Thoracic aorta (tissue), 2 donors: ENCODE results near the gene DCANP1. TPM values are rescaled to one million over a fixed set of nuclear protein-coding genes. Genes with fewer than 3 reads are reported as not detected.

ENCODE experiments used
- ATAC-seq: fragments of 150-250 bp; one replicate; pipeline ENCODE4 v1.8.0; 2017; ENCODE audit warnings: low read depth; ENCODE audit not compliant: insufficient number of reproducible peaks, low FRiP score
- DNase-seq: peaks from one replicate; pipeline ENCODE4 v3.0.0-alpha.2; 2020; ENCODE audit warnings: low spot score
- H3K27ac ChIP-seq, 2 donors: fragments of 200-600 bp; sonication (generic); 1 replicate in 1 of 2; 2 replicates in 1 of 2; pipeline ENCODE4 v1.5.1; 2016; ENCODE audit warnings: mild to moderate bottlenecking in 2 of 2, moderate library complexity in 2 of 2
- H3K27me3 ChIP-seq: fragments of 200-600 bp; sonication (generic); replicated peaks from 2 replicates; pipeline ENCODE4 v1.6.0; 2016; ENCODE audit warnings: mild to moderate bottlenecking; ENCODE audit not compliant: insufficient read depth
- H3K36me3 ChIP-seq: fragments of 200-600 bp; sonication (generic); one replicate; pipeline ENCODE4 v1.5.1; 2016
- H3K4me1 ChIP-seq, 2 donors: fragments of 200-600 bp; sonication (generic); 1 replicate in 1 of 2; 2 replicates in 1 of 2; pipeline versions ENCODE4 v1.5.1 to v1.6.0; 2016; ENCODE audit warnings: low read depth in 2 of 2, mild to moderate bottlenecking in 1 of 2; ENCODE audit not compliant: control insufficient read depth in 1 of 2
- H3K4me3 ChIP-seq: fragments of 200-600 bp; sonication (generic); 2 replicates; pipeline ENCODE4 v1.5.1; 2016; ENCODE audit warnings: mild to moderate bottlenecking
- H3K9me3 ChIP-seq: fragments of 200-600 bp; sonication (generic); 2 replicates; pipeline ENCODE4 v1.5.1; 2016
- total RNA-seq, 2 donors: library from RNA; depleted of rRNA; stranded (reverse); fragments of >200 nt; gene quantifications; one replicate each; pipeline versions ENCODE4 v1.1.0 to v1.2.3, GENCODE V29; 2016
- TF ChIP-seq, protein P1 (sequence below): fragments of 200-600 bp; sonication (generic); IDR thresholded peaks from one replicate; pipeline ENCODE4 v1.5.1; 2019; ENCODE audit warnings: antibody characterized with exemption

Gene DCANP1
- total RNA-seq, 2 donors from 2014 or later: not detected

DNA sequence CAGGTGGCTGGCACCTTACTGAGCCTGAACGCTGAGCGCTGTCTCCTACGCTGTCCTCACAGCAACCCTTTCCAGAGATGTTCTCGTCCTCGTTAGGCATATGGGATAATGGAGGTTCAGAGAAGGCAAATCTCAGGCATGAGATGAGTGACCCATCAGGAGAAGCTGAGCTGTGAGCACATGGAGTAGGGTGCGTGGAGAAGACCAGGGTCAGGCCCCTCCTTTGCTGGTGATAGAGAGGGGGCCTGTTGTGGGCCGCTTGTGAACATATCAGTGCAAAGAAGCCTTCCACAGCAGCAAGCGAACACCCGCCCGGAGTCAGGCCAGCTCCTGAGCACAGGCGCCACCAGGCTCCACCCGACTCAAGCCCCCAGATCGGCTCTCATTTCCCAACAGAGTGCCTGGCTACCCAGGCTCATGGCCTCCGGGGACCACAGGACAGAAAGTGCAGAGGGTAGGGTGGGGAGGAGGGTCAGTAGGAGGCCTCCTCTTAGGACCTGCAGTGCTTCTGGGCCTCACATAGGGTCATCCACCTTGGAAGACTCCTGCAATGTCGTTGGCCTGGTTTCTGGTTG is 20.0 kb upstream of the DCANP1 start:
- DNase-seq (no peak), ATAC-seq (no peak)
- Histone ChIP-seq H3K36me3 (no peaks in the 10 kb centered on the region), H3K4me3 (no peak overlapping the region), H3K27ac (no peak overlapping the region), H3K9me3 (no peaks in the 10 kb centered on the region), H3K27me3 (no peaks in the 10 kb centered on the region), H3K4me1 (peaks cover 3 to 5% of the 10 kb centered on the region in 2 donors)
- TF ChIP-seq, protein P1, sequence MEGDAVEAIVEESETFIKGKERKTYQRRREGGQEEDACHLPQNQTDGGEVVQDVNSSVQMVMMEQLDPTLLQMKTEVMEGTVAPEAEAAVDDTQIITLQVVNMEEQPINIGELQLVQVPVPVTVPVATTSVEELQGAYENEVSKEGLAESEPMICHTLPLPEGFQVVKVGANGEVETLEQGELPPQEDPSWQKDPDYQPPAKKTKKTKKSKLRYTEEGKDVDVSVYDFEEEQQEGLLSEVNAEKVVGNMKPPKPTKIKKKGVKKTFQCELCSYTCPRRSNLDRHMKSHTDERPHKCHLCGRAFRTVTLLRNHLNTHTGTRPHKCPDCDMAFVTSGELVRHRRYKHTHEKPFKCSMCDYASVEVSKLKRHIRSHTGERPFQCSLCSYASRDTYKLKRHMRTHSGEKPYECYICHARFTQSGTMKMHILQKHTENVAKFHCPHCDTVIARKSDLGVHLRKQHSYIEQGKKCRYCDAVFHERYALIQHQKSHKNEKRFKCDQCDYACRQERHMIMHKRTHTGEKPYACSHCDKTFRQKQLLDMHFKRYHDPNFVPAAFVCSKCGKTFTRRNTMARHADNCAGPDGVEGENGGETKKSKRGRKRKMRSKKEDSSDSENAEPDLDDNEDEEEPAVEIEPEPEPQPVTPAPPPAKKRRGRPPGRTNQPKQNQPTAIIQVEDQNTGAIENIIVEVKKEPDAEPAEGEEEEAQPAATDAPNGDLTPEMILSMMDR: no peak

DNA sequence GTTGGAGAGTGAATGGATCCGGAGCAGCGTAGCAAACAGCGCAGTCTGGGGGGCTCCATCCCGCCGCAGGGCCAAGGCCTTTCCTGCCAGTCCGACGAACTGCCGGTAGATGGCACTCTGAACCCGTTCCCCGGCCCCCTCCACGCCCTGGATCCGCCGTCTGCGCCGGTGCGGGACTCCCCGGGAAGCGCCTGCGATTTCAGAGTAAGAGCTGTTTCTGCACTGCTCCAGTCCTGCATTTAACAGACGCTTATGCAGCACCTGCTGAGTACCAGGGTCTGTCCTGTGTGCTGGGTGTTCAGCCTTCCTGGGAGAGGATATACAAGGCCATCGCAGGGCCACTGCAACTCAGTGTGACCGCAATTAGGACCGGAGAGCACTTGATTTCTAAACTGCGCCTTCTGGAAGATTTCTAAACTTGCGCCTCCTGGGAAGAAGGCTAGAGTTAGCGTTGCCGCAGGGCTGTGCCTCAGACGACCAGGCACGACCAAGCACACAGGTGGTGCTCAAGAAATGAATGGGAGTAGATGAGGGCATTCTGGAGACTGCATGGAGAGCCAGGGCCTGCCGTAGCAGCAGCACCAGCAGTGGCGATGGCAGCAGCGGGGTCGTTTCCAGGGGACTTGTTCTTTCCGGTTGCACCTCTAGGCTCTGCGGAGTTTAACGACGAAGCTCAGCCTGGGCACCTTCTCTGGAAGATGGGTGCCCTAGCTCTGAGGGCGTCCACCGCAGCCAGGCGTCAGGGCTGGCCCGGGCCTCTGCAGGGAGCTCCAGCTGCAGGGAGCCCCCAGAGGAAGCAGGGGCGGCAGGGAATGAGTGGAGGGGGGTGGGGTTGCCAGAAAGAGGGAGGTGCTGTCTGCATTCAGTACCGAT is 19.3 kb upstream of the DCANP1 start:
- Histone ChIP-seq H3K27ac (no peak overlapping the region), H3K4me3 (peak overlapping the region; percentile 65), H3K4me1 (peaks cover 3 to 5% of the 10 kb centered on the region in 2 donors), H3K36me3 (no peaks in the 10 kb centered on the region), H3K9me3 (no peaks in the 10 kb centered on the region), H3K27me3 (no peaks in the 10 kb centered on the region)
- TF ChIP-seq, protein P1: peak; percentile 83
- DNase-seq (no peak), ATAC-seq (no peak)

DNA sequence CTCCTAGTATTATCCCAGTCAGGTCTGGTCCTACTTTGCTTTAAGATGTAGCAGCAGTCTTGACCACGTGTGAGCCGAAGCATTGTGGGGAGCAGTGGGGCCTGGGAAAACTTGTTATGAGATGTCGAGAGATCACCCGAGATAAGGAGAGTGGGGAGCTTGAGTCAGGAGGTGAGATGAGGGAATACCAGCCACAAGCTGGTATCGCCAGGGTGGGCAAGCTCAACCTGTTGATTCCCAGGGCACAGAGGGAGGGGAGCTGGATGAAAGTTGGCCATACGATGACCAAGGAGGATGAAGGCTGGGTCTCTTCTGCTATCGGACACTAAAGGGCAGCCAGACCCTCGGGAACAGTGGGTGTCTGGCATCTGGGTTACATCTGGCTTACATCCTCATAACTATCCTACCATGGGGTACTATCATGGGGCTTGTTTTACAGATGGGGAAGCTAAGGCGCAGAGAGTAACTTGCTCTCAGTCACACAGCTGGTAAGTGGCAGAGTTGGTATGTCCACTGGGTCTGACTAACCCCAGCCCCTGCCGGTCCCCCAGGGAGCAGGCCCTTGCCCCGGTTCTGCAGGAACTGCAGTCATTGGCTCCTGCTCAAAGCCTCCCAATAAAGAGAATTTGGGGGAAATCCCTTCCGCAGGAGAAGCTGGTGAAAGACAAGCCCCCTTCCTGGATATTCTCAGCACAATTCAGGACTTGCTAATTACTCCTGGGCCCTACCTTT is 18.4 kb upstream of the DCANP1 start:
- Histone ChIP-seq H3K36me3 (no peaks in the 10 kb centered on the region), H3K4me3 (no peak overlapping the region), H3K4me1 (peaks cover 3 to 5% of the 10 kb centered on the region in 2 donors), H3K27me3 (no peaks in the 10 kb centered on the region), H3K9me3 (no peaks in the 10 kb centered on the region), H3K27ac (no peak overlapping the region)
- TF ChIP-seq, protein P1: no peak
- ATAC-seq: no peak
- no peak for DNase-seq

DNA sequence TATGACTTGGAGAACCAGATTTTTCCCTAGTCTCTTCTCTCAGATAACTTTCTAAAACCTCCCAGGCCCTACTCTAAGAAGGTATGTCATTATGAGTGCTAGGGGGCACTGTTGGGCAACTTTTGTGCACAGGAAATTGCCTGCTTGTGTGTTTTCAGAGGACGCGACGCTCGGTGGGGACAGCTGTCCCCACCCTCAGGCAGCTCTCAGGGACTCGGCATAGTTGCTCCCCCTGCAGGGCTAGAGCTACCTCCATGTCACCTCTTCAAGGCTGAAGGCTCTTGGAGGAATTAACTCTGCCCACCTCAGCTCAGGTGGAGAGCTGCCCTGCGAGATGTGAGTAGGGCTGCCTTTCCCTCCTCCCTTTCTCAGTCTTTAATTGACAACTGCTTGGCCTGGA is 15.2 kb upstream of the DCANP1 start:
- H3K27ac ChIP-seq: no peak overlapping the region
- TF ChIP-seq, protein P1: peak; percentile 25
- peaks cover 10 to 24% of the 10 kb centered on the region in 2 donors for H3K4me1 ChIP-seq
- no peak overlapping the region for H3K4me3 ChIP-seq
- no peak for DNase-seq
- H3K9me3 ChIP-seq: no peaks in the 10 kb centered on the region
- ATAC-seq: no peak
- H3K36me3 ChIP-seq: no peaks in the 10 kb centered on the region
- no peaks in the 10 kb centered on the region for H3K27me3 ChIP-seq
